ENCODE data around the gene THG1L.

- TF ChIP-seq POLR2A (IDR thresholded peaks at IDR 0.05; ENCODE audit: low read length), result no peak
- TF ChIP-seq GATA1 (IDR thresholded peaks at IDR 0.05; ENCODE audit: low read depth, low read length), result no peak
Measured at GRCh38 chr5:157689942-157690689, 41.1 kb upstream of the THG1L start.
